ENCODE results near the gene PCLAF.
A peak's percentile ranks its signal among the peaks of the same experiment; 100 is the strongest.

PCLAF gene

GRCh38 chr15:64344651-64345294, 36.5 kb downstream of the PCLAF start:
- DNase-seq (ENCODE audit: extremely low read depth, low read depth) = peak; percentile 35
- no peak for TF ChIP-seq CTCF (IDR thresholded peaks at IDR 0.05; ENCODE audit: low read depth, low read length)

- TF ChIP-seq CTCF (IDR thresholded peaks at IDR 0.05; ENCODE audit: low read depth, low read length) = no peak
- no peak for DNase-seq (ENCODE audit: extremely low read depth, low read depth)
Observed at GRCh38 chr15:64343841-64344240, 37.4 kb downstream of the PCLAF start.

GRCh38 chr15:64343222-64343621, 38.0 kb downstream of the PCLAF start:
- DNase-seq (ENCODE audit: extremely low read depth, low read depth) = no peak
- TF ChIP-seq CTCF (IDR thresholded peaks at IDR 0.05; ENCODE audit: low read depth, low read length) = no peak

GRCh38 chr15:64341961-64342360, 39.3 kb downstream of the PCLAF start:
- no peak for DNase-seq (ENCODE audit: extremely low read depth, low read depth)
- no peak for TF ChIP-seq CTCF (IDR thresholded peaks at IDR 0.05; ENCODE audit: low read depth, low read length)

GRCh38 chr15:64340355-64340754, 40.9 kb downstream of the PCLAF start:
- no peak for TF ChIP-seq CTCF (IDR thresholded peaks at IDR 0.05; ENCODE audit: low read depth, low read length)
- DNase-seq (ENCODE audit: extremely low read depth, low read depth) = no peak

- TF ChIP-seq CTCF (IDR thresholded peaks at IDR 0.05; ENCODE audit: low read depth, low read length) = no peak
Observed at GRCh38 chr15:64337761-64338160, 43.5 kb downstream of the PCLAF start.

GRCh38 chr15:64333986-64334929, 47.0 kb downstream of the PCLAF start:
- TF ChIP-seq CTCF (IDR thresholded peaks at IDR 0.05; ENCODE audit: low read depth, low read length) = no peak
- no peak for DNase-seq (ENCODE audit: extremely low read depth, low read depth)

More at GRCh38 chr15:64337761-64338160, 43.5 kb downstream of the PCLAF start:
- no peak for DNase-seq (ENCODE audit: extremely low read depth, low read depth)
